Mesenchymal stem cell (in vitro differentiated cells and primary cell): ENCODE data around the gene CDK6.

Source experiments
- DNase-seq: peaks from one replicate; pipeline ENCODE4 v3.0.0-alpha.2; 2013
- H2AFZ ChIP-seq: one replicate; pipeline ENCODE4 v1.6.1; 2013; ENCODE audit warnings: low read depth, mild to moderate bottlenecking, control low read depth, inconsistent platforms, low read length, moderate library complexity
- H2AK5ac ChIP-seq: 2 replicates; pipeline ENCODE4 v1.6.1; 2013; ENCODE audit warnings: low read length, moderate library complexity, mild to moderate bottlenecking, inconsistent platforms; ENCODE audit not compliant: severe bottlenecking
- H2BK120ac ChIP-seq: one replicate; pipeline ENCODE4 v1.6.1; 2013; ENCODE audit warnings: low read depth, mild to moderate bottlenecking, inconsistent platforms, low read length, moderate library complexity
- H2BK12ac ChIP-seq, 2 experiments: one replicate each; pipeline ENCODE4 v1.6.1; 2013; ENCODE audit warnings: inconsistent platforms in 2 of 2, low read length in 2 of 2, mild to moderate bottlenecking in 2 of 2, moderate library complexity in 2 of 2, control low read depth in 1 of 2
- H2BK15ac ChIP-seq: one replicate; pipeline ENCODE4 v1.6.1; 2013; ENCODE audit warnings: mild to moderate bottlenecking, low read depth, inconsistent platforms; ENCODE audit not compliant: poor library complexity, severe bottlenecking
- H2BK5ac ChIP-seq: 2 replicates; pipeline ENCODE4 v1.6.1; 2013; ENCODE audit warnings: low read depth, mild to moderate bottlenecking, low read length, control low read depth, inconsistent platforms; ENCODE audit not compliant: poor library complexity, severe bottlenecking
- H3K14ac ChIP-seq, 2 experiments: one replicate each; pipeline ENCODE4 v1.6.1; 2013; ENCODE audit warnings: inconsistent platforms in 2 of 2, low read length in 2 of 2, control low read depth in 1 of 2, mild to moderate bottlenecking in 1 of 2, moderate library complexity in 1 of 2
- H3K18ac ChIP-seq, 2 experiments: one replicate each; pipeline ENCODE4 v1.6.1; 2013; ENCODE audit warnings: inconsistent platforms in 2 of 2, low read length in 2 of 2, control low read depth in 1 of 2, low read depth in 1 of 2, mild to moderate bottlenecking in 1 of 2
- H3K23ac ChIP-seq, 2 experiments: one replicate each; pipeline ENCODE4 v1.6.1; 2013; ENCODE audit warnings: inconsistent platforms in 2 of 2, low read length in 2 of 2, mild to moderate bottlenecking in 2 of 2, moderate library complexity in 2 of 2, control low read depth in 1 of 2
- H3K27ac ChIP-seq: 2 replicates; pipeline ENCODE4 v1.5.1; 2013; ENCODE audit warnings: mild to moderate bottlenecking, moderate library complexity, low read length, control low read depth, inconsistent platforms; ENCODE audit not compliant: poor library complexity, severe bottlenecking
- H3K27me3 ChIP-seq, 2 experiments: 2 replicates each; pipeline versions ENCODE4 v1.6.1 to v1.7.0; 2013; ENCODE audit warnings: low read length in 2 of 2, mild to moderate bottlenecking in 2 of 2, moderate library complexity in 2 of 2, control low read depth in 1 of 2, inconsistent platforms in 1 of 2; ENCODE audit not compliant: control insufficient read depth in 1 of 2, insufficient read depth in 1 of 2
- H3K36me3 ChIP-seq, 2 experiments: 2 replicates each; pipeline versions ENCODE4 v1.6.1 to v1.7.0; 2013; ENCODE audit warnings: low read length in 2 of 2, control low read depth in 1 of 2, inconsistent platforms in 1 of 2, low read depth in 1 of 2, mild to moderate bottlenecking in 1 of 2; ENCODE audit not compliant: insufficient read depth in 2 of 2, control insufficient read depth in 1 of 2
- H3K4ac ChIP-seq, 2 experiments: one replicate each; pipeline ENCODE4 v1.6.1; 2013; ENCODE audit warnings: inconsistent platforms in 2 of 2, low read length in 2 of 2, mild to moderate bottlenecking in 2 of 2, moderate library complexity in 2 of 2, control low read depth in 1 of 2, low read depth in 1 of 2
- H3K4me1 ChIP-seq: 2 replicates; pipeline ENCODE4 v1.6.1; 2013; ENCODE audit warnings: low read depth, low read length, control low read depth; ENCODE audit not compliant: control insufficient read depth, insufficient read depth
- H3K4me2 ChIP-seq: 2 replicates; pipeline ENCODE4 v1.6.1; 2013; ENCODE audit warnings: low read length, mild to moderate bottlenecking, inconsistent platforms; ENCODE audit not compliant: poor library complexity, severe bottlenecking
- H3K4me3 ChIP-seq, 2 experiments: 2 replicates each; pipeline versions ENCODE4 v1.5.1 to v1.7.0; 2013; ENCODE audit warnings: low read length in 2 of 2, mild to moderate bottlenecking in 2 of 2, control low read depth in 1 of 2, low read depth in 1 of 2; ENCODE audit not compliant: insufficient read depth in 1 of 2
- H3K79me1 ChIP-seq: replicated peaks from 2 replicates; pipeline ENCODE4 v1.6.1; 2013; ENCODE audit warnings: mild to moderate bottlenecking, control low read depth, low read length, inconsistent platforms; ENCODE audit not compliant: poor library complexity, severe bottlenecking
- H3K9ac ChIP-seq: 2 replicates; pipeline ENCODE4 v1.7.0; 2013; ENCODE audit warnings: mild to moderate bottlenecking, low read length, moderate library complexity
- H3K9me3 ChIP-seq: 2 replicates; pipeline ENCODE4 v1.7.0; 2013; ENCODE audit warnings: mild to moderate bottlenecking, low read length; ENCODE audit not compliant: control insufficient read depth
- H4K8ac ChIP-seq: one replicate; pipeline ENCODE4 v1.6.1; 2013; ENCODE audit warnings: inconsistent platforms, mild to moderate bottlenecking, low read length, moderate library complexity
- H4K91ac ChIP-seq: one replicate; pipeline ENCODE4 v1.6.1; 2013; ENCODE audit warnings: mild to moderate bottlenecking, low read length, inconsistent platforms
- WGBS: methylation state at CpG from one replicate; pipeline ENCODE4 v1.1.7; 2013; ENCODE audit warnings: mixed read lengths; 5-methylcytosine and 5-hydroxymethylcytosine counted together

The CDK6 gene

GRCh38 chr7:92754919-92755581 is 81.3 kb downstream of the CDK6 start:
- Histone ChIP-seq H3K4ac (peak overlapping the region in 1 of 2 experiments; percentile 54), H3K14ac (peak overlapping the region in 1 of 2 experiments; percentile 73), H3K9ac (no peak overlapping the region), H4K8ac (peak overlapping the region; percentile 83), H3K4me3 (no peak overlapping the region), H3K4me1 (peaks cover 2% of the 10 kb centered on the region), H2AK5ac (peak overlapping the region; percentile 78), H3K23ac (peak overlapping the region in 1 of 2 experiments; percentile 14), H2BK120ac (peak overlapping the region; percentile 13), H3K4me2 (no peak overlapping the region), H3K27me3 (no peaks in the 10 kb centered on the region), H2AFZ (no peak overlapping the region), H3K9me3 (no peaks in the 10 kb centered on the region), H3K79me1 (peaks cover 7% of the 10 kb centered on the region), H3K36me3 (no peaks in the 10 kb centered on the region), H2BK5ac (no peak overlapping the region), H3K27ac (peak overlapping the region; percentile 15), H2BK12ac (peak overlapping the region in 1 of 2 experiments; percentile 65), H4K91ac (no peak overlapping the region), H2BK15ac (peak overlapping the region; percentile 37), H3K18ac (peak overlapping the region; percentile 84)
- DNase-seq: no peak
- 24% methylated on average over 8 of the region's 9 CpGs for WGBS

- H2BK15ac ChIP-seq: no peak overlapping the region
- peak overlapping the region; percentile 54 for H2AK5ac ChIP-seq
- no peak overlapping the region for H3K18ac ChIP-seq
- H3K4me1 ChIP-seq: peaks cover 5% of the 10 kb centered on the region
- peak overlapping the region; percentile 24 for H3K27ac ChIP-seq
- H4K91ac ChIP-seq: peak overlapping the region; percentile 1
- H3K4ac ChIP-seq: peak overlapping the region in 1 of 2 experiments; percentile 67
- H2AFZ ChIP-seq: no peak overlapping the region
- H2BK120ac ChIP-seq: no peak overlapping the region
- no peak overlapping the region for H3K4me3 ChIP-seq
- no peaks in the 10 kb centered on the region for H3K9me3 ChIP-seq
- H3K36me3 ChIP-seq: peaks cover 0 to 3% of the 10 kb centered on the region in 2 experiments
- H3K9ac ChIP-seq: no peak overlapping the region
- DNase-seq: no peak
- no peak overlapping the region for H4K8ac ChIP-seq
- WGBS: 85% methylated on average over 3 of the region's 3 CpGs
- H3K23ac ChIP-seq: no peak overlapping the region
- H3K4me2 ChIP-seq: no peak overlapping the region
- no peak overlapping the region for H3K14ac ChIP-seq
- no peaks in the 10 kb centered on the region for H3K27me3 ChIP-seq
- no peak overlapping the region for H2BK12ac ChIP-seq
- H2BK5ac ChIP-seq: no peak overlapping the region
- peaks cover 5% of the 10 kb centered on the region for H3K79me1 ChIP-seq
These were observed 82.8 kb downstream of the CDK6 start for GRCh38 chr7:92753614-92754013.

GRCh38 chr7:92751902-92752901 is 84.2 kb downstream of the CDK6 start:
- peaks cover 5% of the 10 kb centered on the region for H3K4me1 ChIP-seq
- WGBS: 0% methylated on average over 1 of the region's 4 CpGs
- no peak overlapping the region for H2BK12ac ChIP-seq

GRCh38 chr7:92750946-92751345 is 85.4 kb downstream of the CDK6 start:
- Histone ChIP-seq H3K14ac (no peak overlapping the region), H3K9ac (no peak overlapping the region), H3K4ac (no peak overlapping the region), H3K23ac (no peak overlapping the region), H2BK12ac (no peak overlapping the region), H3K9me3 (no peaks in the 10 kb centered on the region), H2AK5ac (no peak overlapping the region), H3K4me3 (no peak overlapping the region), H3K18ac (no peak overlapping the region), H3K79me1 (peaks cover 3% of the 10 kb centered on the region), H4K8ac (no peak overlapping the region), H3K36me3 (peaks cover 0 to 3% of the 10 kb centered on the region in 2 experiments), H3K4me2 (no peak overlapping the region), H2AFZ (no peak overlapping the region), H3K27me3 (no peaks in the 10 kb centered on the region), H2BK120ac (no peak overlapping the region), H3K4me1 (peaks cover 5% of the 10 kb centered on the region), H2BK15ac (no peak overlapping the region), H3K27ac (peak overlapping the region; percentile 92), H2BK5ac (no peak overlapping the region), H4K91ac (no peak overlapping the region)
- DNase-seq: no peak
- WGBS: 80% methylated on average over 1 of the region's 6 CpGs

More at GRCh38 chr7:92751902-92752901, 84.2 kb downstream of the CDK6 start:
- Histone ChIP-seq H3K79me1 (peaks cover 6% of the 10 kb centered on the region), H3K9me3 (no peaks in the 10 kb centered on the region), H4K91ac (no peak overlapping the region), H3K27me3 (no peaks in the 10 kb centered on the region), H3K23ac (no peak overlapping the region), H2BK15ac (no peak overlapping the region), H3K9ac (peak overlapping the region; percentile 41), H3K4ac (no peak overlapping the region), H3K4me2 (no peak overlapping the region), H3K14ac (no peak overlapping the region), H3K4me3 (no peak overlapping the region), H2BK120ac (no peak overlapping the region), H3K18ac (peak overlapping the region in 1 of 2 experiments; percentile 70), H2AFZ (no peak overlapping the region), H4K8ac (no peak overlapping the region), H2AK5ac (no peak overlapping the region), H2BK5ac (no peak overlapping the region), H3K36me3 (peaks cover 0 to 3% of the 10 kb centered on the region in 2 experiments), H3K27ac (peak overlapping the region; percentile 98)
- DNase-seq: peak; percentile 95
